ENCODE data around the gene SERPINA1. TPM values are rescaled to one million over a fixed set of nuclear protein-coding genes. Genes with fewer than 3 reads are reported as not detected.

The SERPINA1 gene
- total RNA-seq, 6 experiments from 2014 or later = 0.07 to 0.40 (median 0.17) TPM; not detected in 3

GRCh38 chr14:94385553-94386057 is 2.8 kb downstream of the SERPINA1 start:
- TF ChIP-seq CTCF (IDR thresholded peaks at IDR 0.05) = no peak
- H3K9me3 Mint-ChIP-seq = peaks cover 11% of the 10 kb centered on the region; the same call in 1 of the 2 replicates
- no peak for DNase-seq
- H3K4me1 Mint-ChIP-seq (ENCODE audit: low read depth) = no peaks in the 10 kb centered on the region
- H3K4me3 Mint-ChIP-seq = no peak overlapping the region
- peaks cover 4% of the 10 kb centered on the region for H3K27me3 Mint-ChIP-seq (ENCODE audit: insufficient read depth)
- H3K27ac Mint-ChIP-seq = no peak overlapping the region
- H3K36me3 Mint-ChIP-seq (ENCODE audit: low read depth) = no peaks in the 10 kb centered on the region

- no peak for TF ChIP-seq CTCF (IDR thresholded peaks at IDR 0.05)
- no peak for DNase-seq
- Mint-ChIP-seq H3K4me1 (ENCODE audit: low read depth) (no peaks in the 10 kb centered on the region), H3K4me3 (no peak overlapping the region), H3K27ac (no peak overlapping the region), H3K36me3 (ENCODE audit: low read depth) (no peaks in the 10 kb centered on the region; the same call in none of the 2 replicates), H3K27me3 (ENCODE audit: insufficient read depth) (peaks cover 4% of the 10 kb centered on the region), H3K9me3 (peaks cover 20% of the 10 kb centered on the region)
Measured at GRCh38 chr14:94384342-94384741, 4.1 kb downstream of the SERPINA1 start.

- Mint-ChIP-seq H3K36me3 (ENCODE audit: low read depth) (no peaks in the 10 kb centered on the region; the same call in none of the 2 replicates), H3K27ac (no peak overlapping the region), H3K9me3 (peaks cover 25% of the 10 kb centered on the region), H3K4me3 (no peak overlapping the region), H3K4me1 (ENCODE audit: low read depth) (no peaks in the 10 kb centered on the region), H3K27me3 (ENCODE audit: insufficient read depth) (peaks cover 5% of the 10 kb centered on the region)
- TF ChIP-seq CTCF (IDR thresholded peaks at IDR 0.05) = no peak
- no peak for DNase-seq
Measured at GRCh38 chr14:94383777-94384176, 4.6 kb downstream of the SERPINA1 start.

- DNase-seq = no peak
- peaks cover 12% of the 10 kb centered on the region for H3K27me3 Mint-ChIP-seq (ENCODE audit: insufficient read depth)
- H3K9me3 Mint-ChIP-seq = peaks cover 27% of the 10 kb centered on the region
- no peak for TF ChIP-seq CTCF (IDR thresholded peaks at IDR 0.05)
- no peaks in the 10 kb centered on the region for H3K4me1 Mint-ChIP-seq (ENCODE audit: low read depth)
- H3K27ac Mint-ChIP-seq = no peak overlapping the region
- H3K36me3 Mint-ChIP-seq (ENCODE audit: low read depth) = no peaks in the 10 kb centered on the region; the same call in none of the 2 replicates
- H3K4me3 Mint-ChIP-seq = no peak overlapping the region
Measured at GRCh38 chr14:94382716-94383596, 5.4 kb downstream of the SERPINA1 start.

- Mint-ChIP-seq H3K36me3 (ENCODE audit: low read depth) (no peaks in the 10 kb centered on the region; the same call in none of the 2 replicates), H3K9me3 (peaks cover 24% of the 10 kb centered on the region), H3K4me1 (ENCODE audit: low read depth) (no peaks in the 10 kb centered on the region), H3K27me3 (ENCODE audit: insufficient read depth) (peaks cover 12% of the 10 kb centered on the region), H3K27ac (no peak overlapping the region), H3K4me3 (no peak overlapping the region)
- TF ChIP-seq CTCF (IDR thresholded peaks at IDR 0.05) = no peak
- no peak for DNase-seq
Measured at GRCh38 chr14:94382099-94382715, 6.2 kb downstream of the SERPINA1 start.
